ENCODE results near the gene KRTAP4-3. TPM values are rescaled to one million over a fixed set of nuclear protein-coding genes. Genes with fewer than 3 reads are reported as not detected.

KRTAP4-3 gene
- total RNA-seq, 1 experiment from 2014 or later: not detected

DNA sequence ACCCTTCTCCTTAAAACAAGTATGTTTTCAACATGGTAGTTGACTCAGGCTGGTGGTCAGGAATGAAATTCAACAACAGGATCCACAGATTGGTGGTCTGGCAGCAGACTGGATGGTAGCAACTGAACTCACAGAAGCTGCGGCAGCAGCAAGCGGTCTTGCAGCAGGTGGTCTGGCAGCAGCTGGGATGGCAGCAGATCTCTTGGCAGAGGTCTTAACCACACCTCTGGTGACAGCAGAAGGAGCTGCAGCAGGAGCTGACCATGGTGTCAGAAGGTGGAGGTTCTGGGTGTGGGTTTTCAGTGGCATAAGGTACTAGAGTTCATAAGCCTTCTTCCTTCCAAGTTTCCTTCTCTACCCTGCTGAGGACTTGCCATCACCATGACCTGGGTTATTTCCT lies 18.9 kb upstream of the KRTAP4-3 start:
- H3K14ac ChIP-seq (ENCODE audit: insufficient read depth, low read length): no peak overlapping the region
- no peaks in the 10 kb centered on the region for H3K27me3 ChIP-seq (ENCODE audit: insufficient read depth, low read length)
- H3K27ac ChIP-seq (ENCODE audit: insufficient read length, low read depth, low read length): no peak overlapping the region
- no peak overlapping the region for H3K56ac ChIP-seq (ENCODE audit: insufficient read length, low read depth, low read length)
- H3K27me3 Mint-ChIP-seq (ENCODE audit: low read depth): peaks cover 2% of the 10 kb centered on the region
- H2AFZ ChIP-seq (ENCODE audit: low read length): no peak overlapping the region
- peaks cover 11 to 14% of the 10 kb centered on the region in 2 experiments for H3K4me1 Mint-ChIP-seq
- H3T11ph ChIP-seq (ENCODE audit: low read length): no peak overlapping the region
- H3K23ac ChIP-seq (ENCODE audit: insufficient read length, low read depth, low read length): no peak overlapping the region
- H2AK5ac ChIP-seq (ENCODE audit: insufficient read length, low read length): no peak overlapping the region
- no peaks in the 10 kb centered on the region for H3K4me1 ChIP-seq (ENCODE audit: insufficient read depth, low read length)
- no peak overlapping the region for H3K4me3 Mint-ChIP-seq
- no peak overlapping the region for H2BK5ac ChIP-seq (ENCODE audit: insufficient read length, low read length)
- no peak overlapping the region for H4K5ac ChIP-seq (ENCODE audit: insufficient read length, low read depth, low read length)
- no peak overlapping the region for H3K4ac ChIP-seq (ENCODE audit: low read depth, low read length)
- no peak overlapping the region for H3K4me2 ChIP-seq (ENCODE audit: insufficient read depth, insufficient read length, low read length)
- no peak overlapping the region for H4K91ac ChIP-seq (ENCODE audit: insufficient read length, low read depth, low read length)
- H3K23me2 ChIP-seq (ENCODE audit: insufficient read length, low read depth, low read length, poor library complexity, severe bottlenecking): no peaks in the 10 kb centered on the region
- no peak overlapping the region for H2BK12ac ChIP-seq (ENCODE audit: insufficient read length, low read depth, low read length)
- H2BK20ac ChIP-seq (ENCODE audit: low read depth, low read length, poor library complexity, severe bottlenecking): no peak overlapping the region
- no peaks in the 10 kb centered on the region for H3K9me3 ChIP-seq (ENCODE audit: control insufficient read depth, low read depth, low read length)
- H3K9me3 Mint-ChIP-seq: no peaks in the 10 kb centered on the region
- no peak for DNase-seq
- no peak overlapping the region for H3K9ac ChIP-seq (ENCODE audit: extremely low read depth, insufficient read length, low read length)
- H3K79me2 ChIP-seq (ENCODE audit: insufficient read depth, low read length): no peaks in the 10 kb centered on the region
- H2BK15ac ChIP-seq (ENCODE audit: low read depth, low read length): no peak overlapping the region
- H3K27ac Mint-ChIP-seq: no peak overlapping the region; a peak in 2 of 7 replicates
- no peak overlapping the region for H3K18ac ChIP-seq (ENCODE audit: insufficient read length, low read depth, low read length)
- no peak overlapping the region for H2BK120ac ChIP-seq (ENCODE audit: low read depth, low read length, poor library complexity, severe bottlenecking)
- no peak overlapping the region for H4K8ac ChIP-seq (replicated peaks; ENCODE audit: insufficient read length, low read depth, low read length)
- H4K20me1 ChIP-seq (ENCODE audit: control insufficient read depth, insufficient read depth, insufficient read length): no peaks in the 10 kb centered on the region
- no CpG with 5 or more reads among the region's 2 CpGs for WGBS (ENCODE audit: extremely low coverage, insufficient read length, low lambda C conversion rate)
- no peak for TF ChIP-seq CTCF (conservative IDR thresholded peaks at IDR 0.05)
- H3K36me3 Mint-ChIP-seq (ENCODE audit: insufficient read depth in 1 of 3, low read depth in 3 of 3): no peaks in the 10 kb centered on the region
- no peaks in the 10 kb centered on the region for H3K79me1 ChIP-seq (ENCODE audit: insufficient read depth, low read depth, low read length, poor library complexity, severe bottlenecking)
